Hepatic stellate cell (primary cell): ENCODE data around the gene TSPAN32.

Source experiments
- DNase-seq: peaks from one replicate; pipeline ENCODE4 v3.0.0; 2011; ENCODE audit warnings: low spot score

TSPAN32 gene, protein sequence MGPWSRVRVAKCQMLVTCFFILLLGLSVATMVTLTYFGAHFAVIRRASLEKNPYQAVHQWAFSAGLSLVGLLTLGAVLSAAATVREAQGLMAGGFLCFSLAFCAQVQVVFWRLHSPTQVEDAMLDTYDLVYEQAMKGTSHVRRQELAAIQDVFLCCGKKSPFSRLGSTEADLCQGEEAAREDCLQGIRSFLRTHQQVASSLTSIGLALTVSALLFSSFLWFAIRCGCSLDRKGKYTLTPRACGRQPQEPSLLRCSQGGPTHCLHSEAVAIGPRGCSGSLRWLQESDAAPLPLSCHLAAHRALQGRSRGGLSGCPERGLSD

DNA sequence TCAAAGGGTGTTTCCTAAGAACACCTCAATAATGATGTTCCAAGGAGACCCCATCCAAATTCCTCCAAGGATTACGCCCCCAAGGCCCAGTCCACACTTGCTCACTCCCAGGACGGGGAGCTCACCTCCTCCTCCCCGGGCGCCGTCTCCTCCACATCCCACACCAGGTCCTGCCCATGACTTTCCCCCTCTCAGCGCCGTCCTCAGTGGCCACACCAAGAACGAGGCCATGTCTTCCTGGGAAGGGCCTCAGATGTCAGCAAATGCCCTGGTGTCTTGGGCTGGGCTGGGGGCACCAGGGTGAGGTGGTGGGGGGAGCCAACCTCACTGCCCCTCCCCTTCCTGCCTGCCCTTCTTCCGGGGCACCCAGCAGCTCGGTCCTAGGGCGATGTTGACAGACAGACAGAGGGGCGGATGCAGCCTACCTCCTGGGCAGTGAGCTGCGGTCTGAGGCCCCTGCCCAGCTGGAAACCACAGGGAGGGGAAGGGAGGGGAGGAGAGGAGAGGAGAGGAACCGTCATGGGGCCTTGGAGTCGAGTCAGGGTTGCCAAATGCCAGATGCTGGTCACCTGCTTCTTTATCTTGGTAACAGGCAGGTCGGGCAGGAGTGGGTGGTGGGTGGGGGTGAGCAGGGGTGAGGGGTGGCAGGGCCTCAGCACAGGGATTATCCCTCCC is at the start of gene TSPAN32, which contains the start of gene C11orf21:
Gene TSPAN32, plus strand, starts transcription at position 383 of the 675 bp plus-strand sequence. Its CDS starts 137 bp downstream, at position 520.
Gene C11orf21, minus strand, starts transcription at position 288 of the 675 bp plus-strand sequence. Its CDS starts 110 bp downstream, at position 178.
- no peak for DNase-seq

DNA sequence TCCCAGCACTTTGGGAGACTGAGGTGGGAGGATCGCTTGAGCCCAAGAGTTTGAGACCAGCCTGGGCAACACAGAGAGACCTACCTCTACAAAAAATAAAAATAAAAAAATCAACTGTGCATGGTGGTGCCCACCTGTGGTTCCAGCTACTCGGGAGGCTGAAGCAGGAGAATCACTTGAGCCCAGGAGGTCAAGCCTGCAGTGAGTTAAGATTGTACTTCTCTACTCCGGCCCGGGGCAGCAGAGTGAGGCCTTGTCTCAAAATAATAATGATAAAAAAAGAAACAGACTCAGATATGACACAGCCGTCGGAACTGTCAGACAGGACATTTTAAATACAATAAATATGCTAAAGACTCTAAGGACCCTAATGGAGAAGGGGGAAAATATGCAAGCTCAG is 49.8 kb upstream of the TSPAN32 start:
- DNase-seq, result no peak

DNA sequence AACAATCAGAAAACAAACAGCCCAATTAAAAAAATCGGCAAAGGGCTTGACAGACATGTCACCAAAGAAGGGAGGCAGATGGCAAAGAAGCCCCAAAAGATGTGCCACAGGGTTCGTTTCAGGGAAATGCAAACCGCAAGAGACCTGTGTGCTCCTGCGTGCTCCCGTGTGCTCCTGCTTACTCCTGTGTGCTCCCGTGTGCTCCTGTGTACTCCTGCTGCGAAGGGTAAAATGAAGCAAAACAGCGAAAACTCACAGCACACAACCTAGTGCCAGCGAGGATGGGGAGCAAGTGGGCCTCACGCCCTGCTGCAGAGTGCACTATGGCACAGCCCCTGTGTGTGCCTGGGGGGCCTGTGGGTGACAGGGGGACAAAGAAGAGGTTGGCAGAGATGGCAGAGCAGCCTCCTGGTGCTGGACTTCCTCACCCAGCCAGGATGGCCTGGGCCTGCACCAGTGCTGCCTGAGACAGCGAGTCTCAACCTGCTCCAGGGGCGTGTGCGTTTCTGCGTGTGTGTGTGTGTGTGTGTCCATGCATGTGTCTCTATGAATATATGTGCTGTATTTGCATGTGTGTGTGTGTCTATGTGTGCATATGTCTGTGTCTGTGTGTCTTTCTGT is 45.4 kb upstream of the TSPAN32 start:
- no peak for DNase-seq

DNA sequence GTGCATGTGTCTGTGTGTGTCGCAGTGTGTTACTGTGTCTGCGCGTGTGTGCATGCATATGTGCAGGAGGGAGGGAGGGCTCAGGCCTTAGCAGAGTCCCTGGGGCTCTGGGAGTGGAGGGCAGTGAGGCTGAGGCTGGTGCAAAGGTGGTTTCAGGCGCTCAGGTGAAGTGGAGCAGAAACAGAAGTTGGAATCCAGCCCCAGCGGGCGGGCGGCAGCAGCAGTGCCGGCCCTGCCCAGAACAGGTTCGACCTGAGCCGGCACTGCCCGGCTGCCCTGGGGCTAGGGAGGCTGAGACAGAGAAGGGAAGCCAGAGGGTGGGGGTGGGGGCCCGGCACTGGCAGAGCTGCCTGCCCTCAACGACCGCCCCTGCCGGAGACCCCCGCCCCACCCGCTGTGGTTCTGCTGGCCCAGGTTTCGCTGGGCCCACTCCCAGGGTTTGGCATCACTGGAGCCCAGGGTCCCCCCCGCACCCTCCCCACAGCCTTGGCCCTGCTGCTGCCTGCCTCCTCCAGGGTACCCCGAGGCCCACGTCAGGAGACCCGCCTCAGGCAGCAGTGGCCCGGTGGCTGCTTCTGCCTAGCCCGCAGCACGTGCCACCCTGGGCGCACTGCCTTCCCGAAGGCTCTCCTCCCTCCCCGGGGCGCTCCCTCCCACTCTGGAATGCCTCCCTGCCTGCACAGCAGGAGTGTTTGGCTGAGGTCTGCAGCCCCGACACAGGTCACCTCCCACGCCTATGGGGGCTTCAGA is 44.7 kb upstream of the TSPAN32 start:
- DNase-seq, result no peak

DNA sequence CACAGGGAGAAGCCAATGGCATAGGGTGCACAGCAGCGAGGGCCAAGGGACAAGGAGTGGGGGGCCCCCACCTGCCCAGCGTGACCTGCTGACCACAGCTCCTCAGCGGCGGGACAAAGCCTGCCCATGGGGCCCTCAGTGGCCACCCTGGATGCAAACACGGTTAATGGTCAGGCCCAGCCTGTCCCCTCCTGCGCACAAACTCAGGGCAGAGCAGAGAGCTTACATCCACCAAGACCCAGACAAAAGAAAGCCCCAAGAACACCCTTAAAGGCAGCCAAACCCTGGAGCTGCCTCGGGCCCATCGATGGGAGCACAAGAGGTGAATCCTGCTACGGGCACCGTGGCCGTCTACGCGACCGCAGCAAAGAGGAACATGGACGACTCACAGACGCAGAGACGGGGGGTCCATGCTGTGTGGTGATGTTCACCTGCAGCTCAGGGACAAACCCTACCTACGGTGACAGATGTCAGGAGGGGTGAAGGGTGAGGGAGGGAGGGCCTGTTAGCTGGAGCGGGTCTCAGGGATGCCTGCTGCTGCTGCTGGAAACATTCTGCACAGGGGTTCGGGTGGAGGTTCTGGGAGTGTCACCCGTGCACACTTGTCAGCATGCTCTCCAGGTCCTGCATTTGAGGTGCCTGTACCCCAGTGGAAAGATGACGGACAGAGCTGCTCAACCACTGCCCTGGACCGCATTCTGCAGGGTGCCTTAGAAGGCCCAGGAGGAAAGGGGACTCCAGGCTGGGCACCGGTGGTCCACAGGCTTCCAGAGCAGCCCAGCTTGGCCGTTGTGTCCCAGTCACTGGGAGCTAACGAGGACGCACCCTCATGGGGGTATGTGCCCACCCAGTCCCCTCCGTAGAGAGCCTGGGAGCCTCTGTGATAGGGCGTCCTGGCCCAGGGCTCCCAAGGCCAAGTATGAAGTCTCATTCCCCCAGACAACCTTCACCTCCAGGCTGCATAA is 43.0 kb upstream of the TSPAN32 start:
- no peak for DNase-seq

DNA sequence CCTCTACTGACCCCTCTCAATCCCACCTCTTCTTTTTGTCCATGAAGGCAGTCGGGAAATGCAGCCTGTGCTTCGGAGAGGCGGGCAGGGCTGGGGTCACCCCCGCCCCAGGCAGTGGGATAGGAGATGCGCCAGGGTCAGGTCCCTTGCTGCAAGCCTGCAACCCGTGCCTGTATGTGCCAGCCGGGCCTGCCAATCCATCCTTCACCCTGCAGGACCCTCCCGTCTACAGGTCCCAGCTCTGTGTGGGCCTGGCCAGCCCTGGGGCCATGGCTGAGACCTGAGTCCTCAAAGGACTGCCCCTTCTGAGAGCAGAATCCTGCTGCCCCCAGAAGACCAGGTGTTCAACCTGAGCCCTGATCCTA is 42.4 kb upstream of the TSPAN32 start:
- DNase-seq, result no peak

DNA sequence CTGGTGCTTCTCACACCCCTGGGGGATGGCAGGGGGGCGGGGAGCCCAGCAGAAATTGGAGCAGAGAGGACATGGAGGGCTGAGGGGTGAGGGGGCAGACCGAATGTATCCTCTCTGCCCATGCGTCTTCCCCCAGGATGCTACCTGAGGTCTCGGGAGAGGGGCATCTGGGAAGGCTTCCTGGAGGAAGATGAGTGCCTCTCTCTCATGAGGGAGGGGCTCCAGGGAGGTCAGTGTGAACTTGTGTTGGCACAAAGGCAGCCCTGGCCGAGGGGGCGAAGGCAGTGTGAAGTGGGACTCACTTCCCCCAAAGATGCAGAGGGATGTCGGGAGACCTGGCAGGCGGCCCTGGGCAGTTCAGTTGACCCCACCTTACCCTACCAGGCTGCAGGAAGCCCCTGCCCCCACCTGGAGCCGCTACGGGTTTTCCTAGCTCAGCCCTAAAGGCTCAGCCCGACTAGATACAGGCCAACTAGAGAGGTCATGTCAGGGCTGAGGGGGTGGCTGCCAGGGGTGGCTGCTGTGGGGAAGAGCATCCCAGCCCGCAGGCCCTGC is 41.8 kb upstream of the TSPAN32 start:
- DNase-seq, result no peak

DNA sequence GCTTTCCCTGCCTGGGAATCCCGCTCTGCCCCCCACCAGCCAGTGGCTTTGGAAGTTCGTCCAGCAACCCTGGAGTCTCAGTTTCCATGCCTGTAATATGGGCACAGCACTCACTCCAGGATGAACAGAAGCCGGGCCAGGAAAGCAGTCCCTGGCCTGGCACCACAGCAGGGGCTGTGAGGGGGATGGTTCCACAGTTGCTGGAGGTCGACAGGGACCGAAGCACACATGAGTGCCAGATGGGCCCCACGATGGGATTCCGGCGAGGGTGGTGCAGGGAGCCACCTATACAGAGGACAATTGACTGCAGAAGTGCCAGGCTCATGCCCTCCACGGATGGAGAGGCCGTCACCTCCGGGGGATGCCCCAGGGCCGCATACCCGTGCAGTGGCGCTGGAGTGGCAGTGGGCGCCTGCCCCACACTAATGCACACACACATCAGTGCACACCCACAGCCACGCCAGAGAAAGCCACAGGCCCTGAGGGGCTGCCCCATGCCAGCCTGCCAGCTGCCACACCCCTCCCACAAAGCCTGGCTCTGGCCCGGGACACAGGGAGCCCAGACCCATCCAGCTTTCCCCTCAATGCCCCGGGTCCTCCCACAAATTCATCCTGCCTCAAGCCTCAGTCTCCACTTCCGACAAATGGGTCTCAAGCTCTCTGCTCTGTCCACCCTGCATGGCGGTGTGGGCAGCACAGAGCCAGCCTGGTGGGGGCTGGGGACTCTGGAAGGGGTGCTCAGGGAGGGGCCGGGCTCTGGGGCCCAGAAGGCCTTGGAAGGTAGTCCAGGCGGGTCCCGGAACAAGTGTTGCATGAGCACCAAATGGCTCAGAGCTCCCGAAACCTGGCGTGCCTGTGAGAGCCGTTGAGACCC is 41.1 kb upstream of the TSPAN32 start:
- no peak for DNase-seq

DNA sequence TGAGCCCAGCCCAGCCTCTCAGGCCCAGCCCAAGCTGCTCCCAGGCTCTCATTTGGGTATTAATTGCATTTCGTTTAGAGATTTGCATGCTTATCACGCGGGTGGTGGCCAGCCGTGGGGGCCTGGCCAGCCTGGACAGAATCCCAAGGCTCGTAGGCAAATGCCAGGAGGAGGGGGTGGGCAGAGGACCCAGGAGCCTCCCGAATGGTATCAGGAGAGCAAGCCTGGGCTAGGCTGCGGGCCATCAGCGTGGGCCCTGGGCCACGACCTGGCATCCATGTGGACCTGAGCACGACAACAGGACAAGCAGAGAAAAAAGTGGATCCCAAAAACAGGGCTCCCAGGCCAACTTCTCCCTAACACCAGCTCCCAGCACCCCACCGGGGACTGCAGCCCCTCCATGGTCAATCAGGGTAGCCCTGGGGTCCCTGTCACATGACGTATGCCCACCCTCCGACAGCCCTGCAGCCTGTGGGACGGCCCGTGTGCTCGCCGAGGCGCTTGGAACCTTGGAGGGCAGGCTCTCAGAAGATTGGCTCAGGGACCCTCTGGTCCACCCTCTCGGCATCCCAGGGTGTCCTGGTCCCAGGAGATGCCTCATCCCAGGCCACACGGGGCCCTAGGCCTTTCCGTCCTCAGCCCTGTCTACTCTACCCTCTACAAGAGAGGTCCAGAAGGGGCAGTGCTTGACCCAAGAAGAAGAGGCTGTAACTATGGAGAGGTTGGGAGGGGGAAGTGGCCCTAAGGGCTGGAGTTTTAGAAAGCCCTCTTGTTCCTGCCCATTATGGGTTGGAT is 40.2 kb upstream of the TSPAN32 start:
- DNase-seq, result no peak

DNA sequence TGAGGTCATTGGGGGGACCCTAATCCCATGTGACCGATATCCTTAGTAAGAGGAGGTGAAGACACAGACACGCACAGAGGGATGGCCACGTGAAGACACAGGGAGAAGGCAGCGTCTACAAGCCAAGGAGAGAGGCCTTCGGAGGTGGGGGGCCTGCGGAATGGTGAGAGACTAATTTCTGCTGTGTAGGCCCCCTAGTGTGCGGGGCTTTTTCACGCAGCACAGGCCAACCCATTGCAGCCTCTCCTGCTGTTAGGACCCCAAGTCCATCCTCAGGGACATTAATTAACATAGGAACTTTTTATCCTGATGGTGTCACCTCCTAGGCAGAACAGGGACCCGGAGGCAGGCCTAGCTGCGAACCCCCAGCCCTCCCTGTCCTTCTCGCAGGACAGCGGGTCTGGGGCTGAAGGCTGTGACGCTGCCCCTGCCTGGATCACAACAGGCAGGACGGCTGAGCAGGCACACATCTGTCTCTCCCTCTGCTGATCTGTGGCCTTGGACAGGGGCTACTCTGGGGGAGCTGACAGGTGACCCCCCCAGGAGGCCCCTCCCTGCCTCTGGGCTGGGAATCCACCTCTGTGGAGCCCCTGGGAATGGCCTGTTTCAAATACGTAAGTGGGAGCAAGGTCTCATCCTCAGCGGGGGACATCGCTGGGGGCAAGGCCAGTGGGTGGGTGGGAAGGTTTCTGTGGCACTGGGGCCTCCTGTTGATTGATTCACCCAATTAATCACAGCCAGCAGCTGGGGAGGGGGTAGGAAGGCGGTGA is 39.3 kb upstream of the TSPAN32 start:
- no peak for DNase-seq

DNA sequence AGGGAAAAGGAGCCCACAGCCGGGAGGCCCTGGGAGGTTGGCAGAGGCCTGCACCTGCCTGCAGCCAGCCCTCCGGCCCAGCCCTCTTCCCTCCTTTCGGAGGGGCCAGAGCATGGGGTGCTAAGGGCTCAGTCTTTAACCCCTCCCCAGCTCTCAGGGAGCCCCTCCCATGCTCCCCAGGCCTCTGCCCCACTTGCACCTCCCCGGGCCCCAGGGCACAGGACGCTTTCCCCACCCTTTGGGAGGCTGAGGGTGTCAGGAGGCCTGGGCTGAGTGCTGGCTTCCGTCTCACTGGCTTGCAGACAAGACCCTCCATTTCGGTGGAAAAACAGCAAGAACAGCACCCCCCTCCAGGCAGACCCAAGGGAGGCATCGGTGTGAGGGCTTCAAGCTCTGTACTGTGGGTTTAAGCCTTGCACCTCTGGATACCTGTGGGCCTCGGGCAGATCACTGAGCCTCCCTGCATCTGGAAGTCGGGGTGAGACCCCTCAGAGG is 38.7 kb upstream of the TSPAN32 start:
- no peak for DNase-seq

DNA sequence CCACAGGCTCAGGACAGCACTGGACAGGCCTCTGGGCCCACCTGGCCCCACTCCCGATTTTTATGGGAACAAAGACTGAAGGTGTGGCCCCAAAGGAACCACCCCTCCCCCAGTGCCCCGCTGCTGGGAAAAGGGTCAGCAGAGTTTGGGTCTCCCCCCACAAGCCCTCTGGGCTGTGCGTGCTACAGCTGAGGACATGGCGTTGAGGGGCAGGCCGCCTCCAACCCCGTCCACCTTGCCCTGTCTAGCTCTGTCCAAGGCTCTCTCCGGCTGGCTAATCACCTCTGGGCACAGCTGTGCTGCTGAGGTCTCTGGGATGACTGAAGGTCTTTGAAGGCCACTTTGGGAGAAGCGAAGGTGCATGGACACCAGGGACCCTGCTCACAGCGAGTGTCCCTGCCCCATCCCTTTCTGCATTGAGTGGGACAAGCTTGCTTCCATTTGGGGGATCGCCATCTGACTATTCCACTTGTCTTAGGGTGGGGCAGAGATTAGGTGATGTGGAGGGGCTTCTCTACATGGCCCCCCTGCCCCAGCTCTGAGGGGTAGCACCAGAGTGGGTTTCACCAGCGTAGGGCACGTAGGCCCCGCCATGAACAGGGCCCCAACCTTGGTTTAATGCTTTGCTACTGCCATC is 38.0 kb upstream of the TSPAN32 start:
- DNase-seq, result no peak

DNA sequence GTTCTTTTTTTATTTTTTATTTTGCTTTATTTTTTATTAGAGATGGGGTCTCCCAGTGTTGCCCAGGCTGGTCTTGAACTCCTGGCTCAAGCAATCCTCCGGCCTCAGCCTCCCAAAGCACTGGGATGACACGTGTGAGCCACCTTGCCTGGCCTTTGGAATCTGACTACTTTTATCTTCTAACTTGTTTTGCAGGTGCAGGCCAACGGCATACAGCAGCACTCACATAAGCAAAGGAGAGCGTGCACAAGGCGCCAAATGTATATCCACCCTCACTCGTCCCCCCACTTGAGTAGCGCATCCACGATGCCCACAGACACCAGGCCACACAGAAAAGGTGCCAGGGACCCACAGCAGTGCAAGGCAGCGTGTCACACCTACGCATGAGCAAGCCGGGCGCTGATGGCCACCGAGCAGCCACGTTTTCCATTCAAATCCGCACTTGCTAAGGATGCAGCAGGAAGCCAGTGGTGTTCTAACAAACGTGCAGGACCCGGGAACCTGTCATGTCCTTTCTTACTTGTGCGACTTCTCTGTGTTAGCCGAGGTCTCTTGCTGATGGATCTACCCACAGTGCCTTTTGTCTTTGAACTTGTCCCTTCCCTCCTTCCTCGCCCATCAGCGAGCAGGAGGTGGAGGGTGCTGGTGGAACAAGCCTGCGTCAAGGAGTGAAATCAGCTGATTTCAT is 37.3 kb upstream of the TSPAN32 start:
- no peak for DNase-seq

DNA sequence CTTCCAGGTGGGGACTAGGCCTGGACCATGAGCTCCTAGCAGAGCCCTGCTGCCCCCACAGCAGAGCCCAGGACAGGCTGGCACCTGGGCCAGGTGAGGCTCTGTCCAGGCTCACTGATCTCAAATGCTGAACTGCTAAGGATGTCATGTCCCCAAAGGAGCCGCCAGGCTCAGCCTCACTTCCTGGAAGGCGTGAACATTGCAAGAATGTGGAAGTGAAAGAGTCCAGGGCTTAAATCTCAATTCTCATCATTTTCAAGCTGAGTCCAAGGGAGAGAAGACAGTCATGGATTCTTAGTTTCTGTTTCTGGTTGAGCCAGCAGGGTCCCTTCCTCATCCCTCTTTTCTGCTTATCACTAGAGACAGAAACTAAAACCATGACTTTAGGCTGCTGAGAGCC is 36.4 kb upstream of the TSPAN32 start:
- DNase-seq, result no peak

DNA sequence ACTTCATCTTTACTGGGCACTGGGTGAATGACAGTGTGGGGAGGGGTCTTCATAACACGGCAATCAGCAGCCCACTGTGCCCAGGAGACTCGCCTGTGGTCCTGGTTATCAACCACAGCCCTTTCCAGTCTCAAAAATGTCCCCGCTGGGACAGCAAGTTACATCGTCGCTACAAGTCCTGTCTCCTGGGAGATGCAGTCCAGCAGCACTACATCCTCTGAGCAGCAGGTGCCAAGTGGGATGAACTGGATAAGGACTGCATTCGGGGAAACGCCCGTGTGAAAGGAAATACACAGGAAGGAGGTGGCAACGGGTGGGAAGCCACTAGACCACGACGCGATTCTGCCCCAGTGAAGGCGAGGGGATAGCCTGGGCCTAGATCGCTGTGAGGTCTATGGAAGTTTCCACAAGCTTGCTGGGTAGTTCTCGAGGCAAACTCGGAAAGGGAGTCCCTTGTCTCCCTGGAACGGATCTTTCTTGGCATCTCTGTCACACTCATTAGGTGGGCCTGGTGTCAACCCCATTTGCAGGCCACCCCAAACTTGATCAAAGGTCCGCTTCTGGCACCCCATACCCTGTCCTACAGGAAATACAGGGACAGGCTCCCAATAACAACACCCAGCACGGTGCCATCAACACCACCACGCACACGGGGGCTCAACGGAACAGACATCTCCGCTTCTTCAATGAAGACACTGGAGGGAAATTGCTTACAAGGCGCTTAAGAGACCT is 35.8 kb upstream of the TSPAN32 start:
- no peak for DNase-seq

DNA sequence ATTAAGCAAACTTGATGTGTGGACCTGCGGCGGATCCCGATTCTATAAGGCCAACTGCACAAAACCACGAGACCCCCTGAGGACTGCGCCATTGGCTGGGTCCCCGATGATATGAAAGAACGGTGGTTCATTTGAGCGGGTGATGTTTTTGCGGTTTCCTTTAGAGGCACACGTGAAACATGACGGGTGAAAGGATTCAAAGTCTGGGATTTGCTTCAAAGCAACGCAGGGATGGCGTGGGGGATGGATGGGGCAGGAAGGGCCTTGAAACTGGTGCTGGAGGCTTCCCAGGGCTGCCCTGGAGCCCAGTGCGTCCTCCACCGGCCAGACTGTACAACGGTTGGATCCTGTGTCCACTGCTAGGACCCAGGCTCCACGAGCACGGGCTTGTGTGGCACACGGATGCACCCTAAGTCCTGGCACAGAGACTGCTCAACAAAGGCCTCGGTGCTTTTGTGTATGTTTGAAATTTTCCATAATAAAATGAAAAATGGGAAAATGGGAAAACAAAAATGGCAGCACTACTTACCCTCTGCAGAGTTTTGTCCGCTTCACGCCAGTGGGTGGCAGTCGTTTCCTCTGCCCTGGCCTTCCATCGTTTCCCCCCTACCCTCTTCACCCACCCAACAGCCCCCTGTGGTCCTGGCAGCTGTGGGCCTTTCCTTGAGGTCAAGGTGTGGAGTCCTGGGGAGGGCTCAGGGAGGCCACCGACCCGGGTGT is 35.1 kb upstream of the TSPAN32 start:
- DNase-seq, result no peak
